SK-N-SH treated with all-trans-retinoic acid at 6 μM for 48 hours (cell line): ENCODE data around the gene FHIT.

Experiments used
- ATAC-seq: fragments of 200-7000 bp; cut with Tn5 transposase; 3 replicates; pipeline ENCODE4 v1.9.1; 2020; ENCODE audit warnings: mild to moderate bottlenecking, moderate library complexity
- ARNTL ChIP-seq: fragments of 450-650 bp; formaldehyde crosslinking; IDR thresholded peaks from 2 replicates; pipeline ENCODE4 v1.5.0; 2020; ENCODE audit warnings: low read depth, mild to moderate bottlenecking, moderate library complexity, borderline replicate concordance
- BACH2 ChIP-seq: fragments of 250-450 bp; sonication (Bioruptor Pico); IDR thresholded peaks from 2 replicates; pipeline ENCODE4 v1.9.0; 2021; ENCODE audit warnings: mild to moderate bottlenecking, borderline replicate concordance
- CREB5 ChIP-seq: fragments of 250-450 bp; sonication (Bioruptor Pico); IDR thresholded peaks from 2 replicates; pipeline ENCODE4 v1.5.1; 2020; ENCODE audit warnings: low read depth, mild to moderate bottlenecking, moderate library complexity
- CSDC2 ChIP-seq: fragments of 250-450 bp; sonication (Bioruptor Pico); IDR thresholded peaks from 2 replicates; pipeline ENCODE4 v1.5.0; 2020; ENCODE audit warnings: mild to moderate bottlenecking, moderate library complexity
- CSRNP3 ChIP-seq: fragments of 250-450 bp; sonication (Bioruptor Pico); IDR thresholded peaks from 2 replicates; pipeline ENCODE4 v1.5.1; 2021; ENCODE audit warnings: mild to moderate bottlenecking, moderate library complexity
- ESRRG ChIP-seq: fragments of 250-450 bp; sonication (Bioruptor Pico); IDR thresholded peaks from 2 replicates; pipeline ENCODE4 v1.6.1; 2021; ENCODE audit warnings: mild to moderate bottlenecking
- GLIS3 ChIP-seq: fragments of 250-450 bp; sonication (Bioruptor Pico); IDR thresholded peaks from 2 replicates; pipeline ENCODE4 v1.5.0; 2020; ENCODE audit warnings: mild to moderate bottlenecking, moderate library complexity
- PATZ1 ChIP-seq: fragments of 250-450 bp; sonication (Bioruptor Pico); IDR thresholded peaks from 2 replicates; pipeline ENCODE4 v1.8.0; 2020; ENCODE audit warnings: mild to moderate bottlenecking, moderate library complexity, borderline replicate concordance
- POU6F1 ChIP-seq: fragments of 250-450 bp; sonication (Bioruptor Pico); IDR thresholded peaks from 2 replicates; pipeline ENCODE4 v1.8.0; 2021; ENCODE audit warnings: low read depth, mild to moderate bottlenecking, moderate library complexity, borderline replicate concordance
- PPARA ChIP-seq: fragments of 250-450 bp; sonication (Bioruptor Pico); IDR thresholded peaks from 2 replicates; pipeline ENCODE4 v1.5.0; 2020; ENCODE audit warnings: mild to moderate bottlenecking, borderline replicate concordance
- RARB ChIP-seq: fragments of 250-450 bp; sonication (Bioruptor Pico); IDR thresholded peaks from 2 replicates; pipeline ENCODE4 v1.8.0; 2021; ENCODE audit warnings: mild to moderate bottlenecking, moderate library complexity
- SNAI2 ChIP-seq: fragments of 250-450 bp; sonication (Bioruptor Pico); IDR thresholded peaks from 2 replicates; pipeline ENCODE4 v1.5.0; 2020; ENCODE audit warnings: mild to moderate bottlenecking, moderate library complexity
- TCF4 ChIP-seq: fragments of 250-450 bp; sonication (Bioruptor Pico); IDR thresholded peaks from 2 replicates; pipeline ENCODE4 v1.8.0; 2021; ENCODE audit warnings: mild to moderate bottlenecking, moderate library complexity, borderline replicate concordance
- TOX ChIP-seq: fragments of 250-450 bp; sonication (Bioruptor Pico); IDR thresholded peaks from 2 replicates; pipeline ENCODE4 v1.8.0; 2021; ENCODE audit warnings: mild to moderate bottlenecking, moderate library complexity, borderline replicate concordance
- ZC3H10 ChIP-seq: fragments of 250-450 bp; sonication (Bioruptor Pico); IDR thresholded peaks from 2 replicates; pipeline ENCODE4 v1.5.1; 2021; ENCODE audit warnings: mild to moderate bottlenecking, moderate library complexity
- ZFP3 ChIP-seq: fragments of 250-450 bp; sonication (Bioruptor Pico); IDR thresholded peaks from 2 replicates; pipeline ENCODE4 v1.5.0; 2020; ENCODE audit warnings: mild to moderate bottlenecking, moderate library complexity
- ZFP30 ChIP-seq: fragments of 450-650 bp; formaldehyde crosslinking; IDR thresholded peaks from 2 replicates; pipeline ENCODE4 v1.5.0; 2022; ENCODE audit warnings: mild to moderate bottlenecking, moderate library complexity
- ZNF565 ChIP-seq: fragments of 450-650 bp; formaldehyde crosslinking; conservative IDR thresholded peaks from 2 replicates; pipeline ENCODE4 v1.5.0; 2020; ENCODE audit warnings: low read depth, mild to moderate bottlenecking, moderate library complexity
- ZNF70 ChIP-seq: fragments of 450-650 bp; formaldehyde crosslinking; IDR thresholded peaks from 2 replicates; pipeline ENCODE4 v1.5.0; 2020; ENCODE audit warnings: mild to moderate bottlenecking, moderate library complexity
- TF ChIP-seq, protein P1 (sequence below): fragments of 250-450 bp; sonication (Bioruptor Pico); IDR thresholded peaks from 2 replicates; pipeline ENCODE4 v1.5.0; 2020; ENCODE audit warnings: mild to moderate bottlenecking, moderate library complexity

FHIT gene

DNA sequence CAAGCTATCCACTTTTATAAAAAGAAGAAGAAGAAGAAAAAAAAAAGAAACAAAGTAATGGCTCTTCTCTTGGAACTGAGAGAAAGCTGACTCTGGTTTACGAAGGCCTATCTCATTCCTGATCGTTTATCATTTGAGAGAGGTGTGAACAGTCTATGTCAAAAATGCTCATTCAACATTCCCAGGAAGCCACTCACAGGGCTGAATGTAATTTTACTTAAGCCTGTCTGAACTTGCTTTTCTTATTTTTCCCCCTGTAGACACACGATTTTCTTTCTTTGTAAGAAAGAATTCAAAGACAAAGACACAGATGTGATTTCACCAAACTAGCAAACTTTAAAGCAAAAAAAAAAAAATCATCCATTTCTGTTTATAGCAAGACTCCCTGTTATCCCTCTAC is 805.8 kb downstream of the FHIT start:
- ATAC-seq: no peak

DNA sequence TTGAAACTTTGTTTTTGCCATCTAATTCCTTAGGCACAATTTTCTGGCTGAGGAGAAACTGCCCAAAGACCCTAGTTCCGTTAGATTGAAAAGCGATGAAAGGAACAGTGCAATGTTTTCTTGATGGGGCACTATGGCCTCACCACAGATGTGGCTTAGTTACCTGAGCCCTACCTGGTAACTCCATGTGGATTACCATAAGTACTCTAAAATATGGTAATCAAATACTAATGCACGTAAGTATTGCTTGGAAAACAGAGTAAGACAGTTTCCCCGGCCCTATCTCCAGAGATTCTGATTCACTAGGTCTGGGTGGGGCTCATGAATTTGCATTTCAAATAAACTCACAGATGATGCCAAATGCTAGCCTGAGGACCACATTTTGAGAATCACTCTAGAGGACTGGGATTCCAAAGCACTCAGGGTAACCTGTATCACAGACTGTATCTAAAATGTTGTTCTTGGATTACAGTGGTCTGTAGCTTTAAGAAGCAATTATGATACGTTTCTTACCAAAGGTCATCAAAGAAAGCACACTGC is 806.3 kb downstream of the FHIT start:
- no peak for ATAC-seq
- no peak for TF ChIP-seq ARNTL (CRISPR knock-in tag)
- TF ChIP-seq BACH2: no peak
- no peak for TF ChIP-seq ZC3H10 (CRISPR knock-in tag)
- TF ChIP-seq ZFP3 (CRISPR knock-in tag): no peak
- TF ChIP-seq CREB5: no peak
- no peak for TF ChIP-seq CSDC2 (CRISPR knock-in tag)
- TF ChIP-seq CSRNP3: no peak
- no peak for TF ChIP-seq GLIS3 (CRISPR knock-in tag)
- TF ChIP-seq POU6F1 (CRISPR knock-in tag): no peak

More for the DNA sequence above, 805.8 kb downstream of the FHIT start:
- TF ChIP-seq ESRRG (CRISPR knock-in tag): no peak
- no peak for TF ChIP-seq TCF4 (CRISPR knock-in tag)
- TF ChIP-seq ZFP30 (CRISPR knock-in tag): no peak
- TF ChIP-seq PPARA: no peak
- TF ChIP-seq PATZ1 (CRISPR knock-in tag): no peak
- TF ChIP-seq CREB5: no peak
- TF ChIP-seq RARB (CRISPR knock-in tag): no peak
- TF ChIP-seq, protein P1, sequence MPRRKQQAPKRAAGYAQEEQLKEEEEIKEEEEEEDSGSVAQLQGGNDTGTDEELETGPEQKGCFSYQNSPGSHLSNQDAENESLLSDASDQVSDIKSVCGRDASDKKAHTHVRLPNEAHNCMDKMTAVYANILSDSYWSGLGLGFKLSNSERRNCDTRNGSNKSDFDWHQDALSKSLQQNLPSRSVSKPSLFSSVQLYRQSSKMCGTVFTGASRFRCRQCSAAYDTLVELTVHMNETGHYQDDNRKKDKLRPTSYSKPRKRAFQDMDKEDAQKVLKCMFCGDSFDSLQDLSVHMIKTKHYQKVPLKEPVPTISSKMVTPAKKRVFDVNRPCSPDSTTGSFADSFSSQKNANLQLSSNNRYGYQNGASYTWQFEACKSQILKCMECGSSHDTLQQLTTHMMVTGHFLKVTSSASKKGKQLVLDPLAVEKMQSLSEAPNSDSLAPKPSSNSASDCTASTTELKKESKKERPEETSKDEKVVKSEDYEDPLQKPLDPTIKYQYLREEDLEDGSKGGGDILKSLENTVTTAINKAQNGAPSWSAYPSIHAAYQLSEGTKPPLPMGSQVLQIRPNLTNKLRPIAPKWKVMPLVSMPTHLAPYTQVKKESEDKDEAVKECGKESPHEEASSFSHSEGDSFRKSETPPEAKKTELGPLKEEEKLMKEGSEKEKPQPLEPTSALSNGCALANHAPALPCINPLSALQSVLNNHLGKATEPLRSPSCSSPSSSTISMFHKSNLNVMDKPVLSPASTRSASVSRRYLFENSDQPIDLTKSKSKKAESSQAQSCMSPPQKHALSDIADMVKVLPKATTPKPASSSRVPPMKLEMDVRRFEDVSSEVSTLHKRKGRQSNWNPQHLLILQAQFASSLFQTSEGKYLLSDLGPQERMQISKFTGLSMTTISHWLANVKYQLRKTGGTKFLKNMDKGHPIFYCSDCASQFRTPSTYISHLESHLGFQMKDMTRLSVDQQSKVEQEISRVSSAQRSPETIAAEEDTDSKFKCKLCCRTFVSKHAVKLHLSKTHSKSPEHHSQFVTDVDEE (CRISPR knock-in tag): no peak
- no peak for TF ChIP-seq ZNF565
- no peak for TF ChIP-seq ZNF70
- no peak for TF ChIP-seq SNAI2 (CRISPR knock-in tag)
- no peak for TF ChIP-seq TOX (CRISPR knock-in tag)
- no peak for TF ChIP-seq CSDC2 (CRISPR knock-in tag)
- TF ChIP-seq CSRNP3: no peak
- no peak for TF ChIP-seq POU6F1 (CRISPR knock-in tag)
